Fibroblast of peridontal ligament (primary cell): Measurements from ENCODE around the gene INPP5F.

Experiments
- DNase-seq: peaks from one replicate; pipeline ENCODE4 v3.0.0-alpha.2; 2010; ENCODE audit errors: extremely low read depth

INPP5F gene

DNA sequence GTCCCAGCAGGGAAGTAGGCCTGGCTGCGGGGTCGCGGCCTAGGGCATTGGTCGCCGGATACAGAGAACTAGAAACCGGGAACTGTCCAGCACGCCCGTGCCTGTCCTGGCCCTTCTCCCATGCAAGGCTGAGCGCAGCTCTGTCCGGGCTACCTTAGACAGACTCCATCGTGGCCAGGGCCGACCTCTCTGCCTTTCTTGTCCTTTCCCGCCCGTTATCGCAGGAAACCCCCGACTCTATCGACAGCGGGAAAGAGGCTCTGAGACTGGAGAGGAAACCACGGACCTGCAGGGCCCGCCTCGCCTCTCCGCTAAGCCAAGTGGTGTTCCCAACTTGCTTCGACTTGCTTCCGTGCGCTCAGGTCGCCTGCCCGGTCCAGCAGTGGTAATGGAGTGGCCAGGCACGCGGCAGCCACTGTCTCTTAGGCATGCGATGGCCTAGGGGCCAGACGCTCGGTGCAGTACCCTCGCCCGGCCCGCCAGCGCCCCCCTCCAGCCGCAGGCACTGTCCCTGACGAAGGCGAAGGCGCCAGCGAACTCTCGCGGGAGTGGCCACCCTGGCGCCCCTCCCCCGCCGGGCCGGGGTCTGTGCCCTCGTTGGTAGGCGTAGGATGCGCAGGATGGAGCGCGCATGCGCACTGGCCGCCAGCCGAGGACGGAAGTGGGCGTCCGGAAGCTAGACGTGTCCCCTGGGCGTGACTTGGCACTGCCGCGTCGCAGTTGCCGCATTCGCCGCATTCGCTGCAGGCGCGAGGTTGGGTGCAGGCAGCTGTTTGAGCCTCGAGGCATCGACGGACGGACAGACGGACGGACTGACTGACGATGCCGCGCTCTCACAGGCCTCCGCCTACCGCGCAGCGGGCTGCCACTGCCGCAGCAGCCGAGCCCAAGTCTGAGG is 92.4 kb downstream of the INPP5F start:
- DNase-seq, result peak; percentile 43

DNA sequence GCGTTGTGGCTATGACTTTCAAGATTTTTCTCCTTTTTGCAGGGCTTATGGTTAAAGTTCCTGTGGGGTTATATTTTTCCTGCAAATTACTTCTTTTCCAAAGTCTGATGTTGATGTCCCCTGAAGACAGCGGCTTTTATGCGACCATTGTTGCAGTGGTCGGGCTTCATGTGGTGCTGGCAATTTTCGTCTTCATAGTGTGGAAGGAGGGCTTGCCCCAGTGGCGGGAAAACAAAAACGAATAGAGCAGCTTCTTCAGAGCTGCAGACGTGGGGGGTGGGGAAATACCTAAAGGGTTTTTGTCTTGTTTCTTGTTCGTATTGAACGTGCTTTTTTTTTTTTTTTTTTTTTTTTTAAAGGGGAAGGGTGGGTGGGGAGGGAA is 93.0 kb downstream of the INPP5F start:
- no peak for DNase-seq

DNA sequence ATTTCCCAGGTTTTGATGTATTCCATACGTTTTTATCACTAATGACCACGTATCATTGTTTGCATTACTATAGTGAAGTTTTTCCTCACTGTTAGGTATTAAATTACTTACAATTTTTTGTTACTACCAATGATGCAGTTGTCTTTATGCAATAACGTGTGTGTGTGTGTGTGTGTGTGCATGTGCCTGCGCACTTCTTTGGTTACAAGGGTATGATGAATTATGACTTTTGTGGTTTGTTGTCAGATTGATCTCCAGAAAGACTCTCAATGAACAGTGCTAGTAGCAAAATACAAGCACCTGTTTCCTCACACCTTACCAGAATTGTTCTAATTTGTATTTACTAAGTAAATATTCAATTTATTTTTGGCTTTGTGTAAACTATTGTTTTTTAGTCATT is 95.3 kb downstream of the INPP5F start:
- no peak for DNase-seq

DNA sequence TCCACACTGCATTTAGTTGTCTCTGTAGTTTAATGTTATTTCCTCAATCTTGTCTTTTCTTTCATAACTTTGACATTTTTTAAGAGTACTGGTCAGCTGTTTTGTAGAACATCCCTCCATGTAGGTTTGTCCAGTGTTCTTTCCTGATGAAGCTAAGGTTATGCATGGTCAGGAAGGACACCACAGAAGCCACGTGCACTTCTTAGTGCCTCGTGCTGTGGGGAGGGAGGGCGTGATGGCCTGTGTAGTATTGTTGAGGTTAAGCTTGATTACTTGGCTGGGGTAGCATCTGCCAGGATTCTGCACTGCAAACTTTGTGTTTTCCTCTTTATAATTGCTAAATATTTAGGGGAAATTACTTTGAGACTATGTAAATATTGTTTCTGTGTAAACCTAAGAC is 98.4 kb downstream of the INPP5F start:
- DNase-seq, result no peak

DNA sequence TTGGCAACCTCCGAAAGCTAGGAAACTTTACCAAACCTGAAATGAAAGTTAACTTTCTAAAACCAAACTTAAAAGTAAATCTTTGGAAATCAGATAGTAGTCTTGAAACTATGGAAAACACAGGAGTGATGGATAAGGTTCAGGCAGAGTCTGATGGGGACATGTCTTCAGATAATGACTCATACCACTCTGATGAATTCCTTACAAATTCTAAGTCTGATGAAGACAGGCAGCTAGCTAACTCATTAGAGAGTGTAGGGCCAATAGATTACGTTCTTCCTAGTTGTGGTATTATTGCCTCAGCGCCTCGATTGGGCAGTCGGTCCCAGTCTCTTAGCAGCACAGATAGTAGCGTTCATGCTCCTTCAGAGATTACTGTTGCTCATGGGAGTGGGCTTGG is 100.9 kb downstream of the INPP5F start:
- DNase-seq, result peak; percentile 21

DNA sequence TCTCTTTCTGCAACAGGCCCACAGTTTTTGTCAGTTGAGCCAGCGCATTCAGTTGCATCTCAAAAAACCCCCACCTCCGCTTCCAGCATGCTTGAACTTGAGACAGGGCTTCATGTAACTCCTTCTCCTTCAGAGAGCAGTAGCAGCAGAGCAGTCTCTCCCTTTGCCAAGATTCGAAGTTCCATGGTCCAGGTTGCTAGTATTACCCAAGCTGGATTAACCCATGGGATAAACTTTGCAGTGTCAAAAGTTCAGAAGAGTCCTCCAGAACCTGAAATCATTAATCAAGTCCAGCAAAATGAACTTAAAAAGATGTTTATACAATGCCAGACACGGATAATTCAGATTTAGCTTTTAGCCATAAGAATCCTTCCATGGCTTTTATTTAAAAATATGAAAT is 101.6 kb downstream of the INPP5F start:
- no peak for DNase-seq

DNA sequence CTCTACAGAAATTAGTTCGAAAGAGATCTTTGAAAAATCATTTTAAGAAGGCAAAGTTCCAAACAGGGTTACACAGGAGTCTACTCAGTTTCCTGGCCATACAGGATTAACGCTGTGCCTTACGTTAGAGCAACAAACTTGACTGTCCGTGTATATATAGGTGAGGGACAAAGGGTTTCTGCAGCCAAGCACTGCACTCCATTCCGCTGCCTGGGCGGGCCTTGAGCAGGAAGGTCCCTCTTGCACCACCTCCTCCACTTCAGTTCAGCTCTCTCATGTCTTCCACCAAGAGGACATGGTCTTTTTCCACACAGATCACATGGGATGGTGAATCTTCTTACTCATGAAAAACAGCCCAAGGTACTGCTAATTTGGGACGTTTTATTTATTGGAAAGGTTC is 103.6 kb downstream of the INPP5F start:
- no peak for DNase-seq

DNA sequence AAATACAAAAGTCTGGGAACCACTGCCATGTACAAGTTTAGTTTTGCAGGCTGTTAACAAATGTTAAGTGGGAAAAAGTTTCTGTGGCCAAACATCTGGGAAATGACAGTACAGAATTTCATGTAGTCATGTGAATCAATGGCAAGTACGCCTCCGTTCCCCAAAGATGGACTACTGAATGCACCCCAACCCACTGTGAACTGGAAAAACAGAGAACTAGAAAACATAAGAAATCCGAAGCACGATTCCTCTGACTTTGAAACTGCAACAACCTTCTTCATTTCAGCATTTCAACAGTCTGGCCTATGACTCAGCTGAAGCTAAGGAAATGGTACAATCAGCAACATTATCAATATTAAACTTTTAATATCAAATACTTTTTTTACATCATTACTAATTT is 105.0 kb downstream of the INPP5F start:
- no peak for DNase-seq

DNA sequence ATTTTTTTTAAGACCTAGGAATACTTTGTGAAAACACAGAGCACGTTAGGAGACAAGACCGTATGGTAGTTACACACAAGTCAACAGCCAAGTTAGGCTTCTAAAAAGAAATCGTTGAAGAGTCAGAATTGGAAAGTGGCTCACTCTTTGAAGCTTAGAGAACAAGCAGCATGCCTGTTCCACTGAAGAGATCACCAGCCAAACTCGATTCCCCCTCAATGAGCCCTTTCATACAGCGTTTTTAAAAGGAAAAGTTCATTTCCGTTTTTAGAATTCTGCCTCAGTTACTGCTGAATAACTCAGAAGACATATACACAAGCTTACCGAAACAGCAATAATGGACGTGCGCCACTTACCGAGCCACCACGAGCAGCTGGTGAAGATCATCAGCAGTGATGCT is 105.8 kb downstream of the INPP5F start:
- no peak for DNase-seq

DNA sequence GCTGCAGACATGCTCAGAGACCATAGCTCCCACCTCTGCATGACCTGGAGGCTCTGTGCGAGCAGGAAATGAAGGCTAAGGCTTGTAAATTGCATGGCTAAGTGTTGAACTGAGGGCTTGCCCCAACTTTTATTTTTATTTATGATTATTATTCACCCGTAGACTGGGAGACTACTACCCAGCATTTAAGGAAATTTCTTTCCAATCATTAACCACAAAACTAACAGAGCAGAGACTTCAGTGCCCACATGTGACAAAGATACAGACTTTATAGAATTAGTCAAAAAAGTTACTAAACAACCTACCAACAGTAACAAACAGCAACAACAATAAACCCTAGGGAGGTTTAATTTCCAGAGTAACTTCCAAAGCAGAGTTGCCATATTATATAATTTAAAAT is 107.1 kb downstream of the INPP5F start:
- no peak for DNase-seq

DNA sequence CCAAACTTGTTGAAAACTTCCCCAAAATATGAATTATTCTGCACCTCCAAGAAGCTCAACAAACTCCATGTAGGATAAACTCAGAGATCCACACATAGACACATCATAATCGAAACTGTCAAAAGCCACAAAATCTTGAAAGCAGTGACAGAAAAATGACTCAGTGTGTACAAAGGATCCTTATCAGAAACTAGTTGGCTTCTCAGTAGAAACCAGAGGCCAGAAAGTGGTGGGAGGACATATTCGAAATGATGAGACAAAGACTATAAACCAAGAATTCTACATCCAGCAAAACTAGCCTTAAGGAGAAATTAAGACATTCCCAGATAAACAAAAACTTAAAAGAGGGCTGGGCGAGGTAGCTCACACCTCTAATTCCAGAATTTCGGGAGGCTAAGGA is 108.3 kb downstream of the INPP5F start:
- DNase-seq, result no peak

DNA sequence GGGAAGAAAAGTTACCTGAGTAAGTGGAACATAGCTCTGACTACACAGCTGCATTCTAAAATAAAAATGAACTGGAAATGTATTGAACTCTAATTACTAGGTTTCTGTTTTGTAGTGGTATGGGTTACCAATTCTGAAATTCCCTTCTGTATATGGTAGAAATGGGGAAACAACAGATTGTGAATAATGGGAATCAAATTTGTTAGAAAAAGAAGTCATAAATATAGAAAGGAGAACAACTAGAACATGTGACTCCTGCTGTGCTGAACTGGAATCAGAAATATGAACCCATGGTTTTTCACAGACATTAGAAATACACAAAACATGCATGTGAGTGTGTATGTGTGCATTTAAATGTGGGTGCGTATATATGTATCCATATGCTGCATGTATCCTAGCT is 119.8 kb downstream of the INPP5F start:
- no peak for DNase-seq

DNA sequence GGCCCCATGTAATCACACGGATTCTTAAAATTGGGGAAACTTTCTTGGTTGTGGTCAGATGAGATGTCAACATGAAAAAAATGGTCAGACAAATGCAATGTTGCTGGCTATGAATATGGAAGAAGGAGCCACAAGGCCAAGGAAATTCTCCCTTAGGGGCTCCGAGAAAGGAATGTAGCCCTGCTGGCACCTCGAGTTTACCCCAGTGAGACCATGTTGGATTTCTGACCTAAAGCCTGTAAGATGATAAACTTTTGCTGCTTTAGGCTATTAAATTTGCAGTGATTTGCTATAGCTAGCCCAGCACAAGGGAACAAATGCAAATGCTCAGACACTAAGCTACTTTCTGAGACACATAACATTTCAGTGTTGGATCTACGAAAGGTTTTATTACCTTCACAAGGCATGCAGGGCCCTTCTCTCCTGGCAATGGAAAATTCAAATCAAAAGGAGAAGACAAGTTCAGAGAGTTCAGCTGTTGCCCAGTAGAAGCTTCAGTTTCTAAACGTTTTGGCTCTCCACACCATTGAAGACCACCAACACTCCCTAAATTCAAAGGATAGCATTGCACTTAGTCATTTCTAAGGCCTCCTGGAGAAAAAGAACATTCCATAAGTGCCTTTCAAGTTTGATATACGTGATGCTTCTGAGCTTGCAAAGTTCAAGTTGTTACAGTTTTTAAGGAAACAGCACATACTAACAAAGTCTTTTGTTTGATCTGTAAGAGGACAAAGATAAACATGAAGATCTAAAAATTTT is 123.4 kb downstream of the INPP5F start:
- DNase-seq, result peak; percentile 56

DNA sequence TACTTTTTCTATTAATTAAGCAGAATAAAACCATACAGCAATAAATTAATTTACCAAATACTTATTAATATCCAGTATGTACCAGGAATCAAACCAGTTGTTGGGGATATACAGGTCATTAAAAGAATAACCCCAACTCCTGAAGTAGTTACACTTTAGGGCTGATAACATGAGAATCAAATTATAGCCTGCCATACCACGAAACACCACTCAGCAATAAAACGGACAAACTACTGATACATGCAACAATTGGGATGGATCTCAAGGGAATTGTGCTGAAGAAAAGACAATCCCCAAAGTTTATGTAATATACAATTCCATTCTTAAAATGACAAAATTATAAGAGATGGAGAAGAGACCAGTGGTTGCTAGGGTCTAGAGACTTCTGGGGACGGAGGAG is 124.1 kb downstream of the INPP5F start:
- DNase-seq, result no peak

DNA sequence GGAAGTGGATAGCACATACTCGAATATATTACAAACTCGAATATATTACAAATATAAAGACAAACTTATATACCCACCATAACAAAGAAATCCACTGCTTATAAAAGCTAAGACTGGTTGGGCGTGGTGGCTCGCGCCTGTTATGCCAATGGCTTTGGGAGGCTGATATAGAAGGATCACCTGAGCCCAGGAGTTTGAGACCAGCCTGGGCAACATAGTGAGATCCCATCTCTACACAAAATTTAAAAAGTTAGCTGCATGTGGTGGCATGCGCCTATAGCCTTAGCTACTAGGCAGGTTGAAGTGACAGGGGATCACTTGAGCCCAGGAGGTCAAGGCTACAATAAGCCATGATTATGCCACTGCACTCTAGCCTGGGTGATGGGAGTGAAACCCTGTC is 126.4 kb downstream of the INPP5F start:
- DNase-seq, result no peak

DNA sequence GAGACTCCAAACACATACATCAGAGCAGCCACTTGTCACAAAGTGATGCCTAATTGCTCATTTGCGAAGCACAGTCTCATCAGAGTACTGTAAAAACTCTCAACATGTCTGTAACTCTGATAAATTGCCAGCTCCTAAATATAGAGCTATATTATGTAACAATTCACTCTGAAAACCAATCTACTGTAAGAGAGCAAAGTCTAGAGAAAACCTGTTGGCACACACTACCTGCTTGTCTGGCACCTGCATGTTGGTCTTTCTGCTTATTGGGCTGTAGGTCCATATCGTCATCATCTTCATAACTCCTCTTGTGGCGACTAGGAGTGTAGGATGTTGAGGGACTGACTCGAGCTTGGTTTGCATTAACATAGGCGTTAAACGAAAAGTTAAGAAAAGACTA is 127.0 kb downstream of the INPP5F start:
- DNase-seq, result no peak

DNA sequence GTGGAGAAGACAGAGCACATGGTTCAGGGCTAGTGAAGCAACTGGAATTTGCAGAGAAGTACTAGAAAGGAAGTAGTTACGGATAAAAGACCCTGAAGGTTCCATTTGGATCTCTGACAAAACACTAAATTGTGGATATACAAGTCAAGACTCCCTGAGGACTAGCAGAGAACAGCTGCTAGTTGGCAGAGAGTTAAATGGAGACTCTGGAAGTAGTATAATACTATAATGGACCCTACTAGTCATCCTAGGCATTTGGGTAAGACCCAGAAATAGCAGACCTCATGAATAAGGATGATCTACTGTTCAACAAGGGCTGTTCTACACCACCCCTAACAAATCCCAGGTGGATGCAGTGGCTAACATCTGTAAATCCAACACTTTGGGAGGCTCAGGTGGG is 127.7 kb downstream of the INPP5F start:
- DNase-seq, result peak; percentile 35

DNA sequence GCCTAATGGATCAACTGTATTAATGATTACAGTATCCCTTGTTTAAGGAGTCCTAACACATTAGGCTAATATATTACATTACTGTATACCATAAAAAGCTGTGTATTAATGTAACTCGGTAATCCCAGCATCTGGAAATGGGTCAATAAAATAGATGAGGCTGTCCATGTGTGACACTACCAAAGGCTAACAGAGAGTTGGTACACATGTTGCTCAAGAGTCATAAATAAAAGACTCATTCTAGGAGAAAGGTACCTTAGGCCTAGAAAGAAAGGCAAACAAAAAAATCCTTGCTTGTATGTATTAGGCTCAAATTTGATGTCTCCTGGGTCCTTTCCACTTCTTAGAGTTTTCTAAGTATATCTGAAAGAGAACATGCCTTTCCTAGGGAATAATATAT is 132.2 kb downstream of the INPP5F start:
- no peak for DNase-seq

DNA sequence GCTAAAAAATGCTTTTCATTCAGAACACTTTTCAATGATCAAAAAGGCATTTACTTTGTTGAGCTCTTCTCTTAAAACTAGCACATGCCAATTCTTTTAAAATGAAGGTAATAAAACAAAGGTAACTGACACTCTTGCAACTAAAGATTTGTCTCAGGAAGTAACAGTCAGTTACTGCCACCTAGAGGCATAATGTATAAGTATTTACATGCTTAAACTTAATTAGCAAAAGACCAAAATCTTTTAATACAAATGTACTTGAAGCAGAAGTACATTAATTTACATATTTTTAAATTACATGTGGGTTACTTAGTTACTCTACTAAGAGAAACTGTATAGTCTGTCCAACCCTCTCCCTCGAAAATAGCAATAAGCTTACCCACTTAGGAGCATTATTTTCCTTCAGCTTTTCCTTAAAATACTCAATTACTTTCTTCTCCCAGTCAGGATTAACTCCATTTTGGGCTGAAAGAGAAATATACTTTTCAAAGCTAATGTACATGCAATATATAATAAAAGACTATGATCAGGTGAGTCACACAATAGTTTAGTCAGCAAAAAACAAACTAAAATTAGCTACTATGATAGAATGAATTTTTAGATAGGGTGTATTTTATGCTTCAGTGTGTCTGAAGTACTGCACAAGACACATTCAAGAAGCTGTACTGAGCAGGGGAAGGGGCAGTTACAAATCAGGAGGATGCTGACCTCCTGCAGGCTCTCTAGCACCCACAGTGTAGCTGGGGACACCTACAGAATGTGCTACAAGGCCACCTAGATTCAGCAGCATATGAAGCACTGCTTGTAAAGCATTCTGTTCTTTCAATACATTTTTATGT is 133.8 kb downstream of the INPP5F start:
- peak; percentile 79 for DNase-seq

DNA sequence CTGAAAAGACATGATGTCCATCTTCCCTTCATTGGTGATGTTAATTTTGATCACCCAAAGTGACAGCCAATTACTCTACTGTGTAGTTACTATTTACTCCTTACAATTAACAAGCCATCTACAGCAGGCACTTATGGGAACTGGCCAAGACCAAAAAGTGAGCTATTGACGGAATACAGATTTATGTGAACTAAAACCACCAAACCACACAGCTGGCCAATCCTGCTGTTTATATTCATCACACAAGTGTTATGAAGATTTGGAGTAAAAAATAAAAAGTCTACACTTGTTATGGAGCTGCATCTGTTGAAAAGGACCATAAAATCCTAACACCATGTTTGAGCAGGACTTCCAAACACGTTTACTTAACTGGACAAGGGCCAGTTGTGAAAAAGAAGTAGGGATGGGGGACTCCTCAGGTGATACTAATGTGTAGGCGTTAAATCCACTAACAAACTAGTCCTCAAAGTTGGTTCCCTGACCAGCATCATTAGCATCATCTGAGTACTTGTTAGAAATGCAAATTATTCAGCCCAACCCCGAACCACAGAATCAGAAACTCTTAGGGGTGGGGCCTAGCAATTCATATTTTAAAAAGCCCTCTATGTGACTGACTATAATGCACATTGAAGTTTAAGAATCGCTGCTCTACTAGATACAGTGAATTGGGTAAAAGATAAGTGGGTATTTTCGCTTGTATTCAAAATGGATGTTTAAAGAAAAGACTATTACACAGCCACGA is 135.2 kb downstream of the INPP5F start:
- peak; percentile 58 for DNase-seq

DNA sequence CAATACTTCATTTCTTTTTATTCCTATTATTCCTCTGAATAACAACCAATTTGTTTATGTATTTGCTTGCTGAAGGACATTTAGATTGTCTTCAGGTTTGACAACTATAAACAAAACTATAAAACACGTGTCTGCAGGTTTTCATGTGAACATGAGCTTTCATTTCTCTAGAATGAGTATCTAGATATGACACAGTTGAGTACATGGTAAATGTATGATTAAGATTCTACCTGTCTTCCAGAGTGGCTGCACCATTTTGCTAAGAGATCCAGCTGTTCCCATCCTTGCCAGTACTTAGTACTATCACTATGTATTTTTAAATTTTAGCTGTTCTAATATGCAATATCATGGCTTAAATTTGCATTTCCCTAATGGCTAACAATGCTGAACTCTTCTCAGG is 136.7 kb downstream of the INPP5F start:
- no peak for DNase-seq
